B cell (primary cell): ENCODE data around the gene EIF3A. TPM values are rescaled to one million over a fixed set of nuclear protein-coding genes. Genes with fewer than 3 reads are reported as not detected.

ENCODE experiments used
- ATAC-seq: fragments of 200-7000 bp; cut with Tn5 transposase; one replicate; pipeline ENCODE4 v1.10.0; 2021; ENCODE audit warnings: low read depth, mild to moderate bottlenecking, moderate number of reproducible peaks, moderate library complexity
- CTCF ChIA-PET: fragments of 350-600 bp; sonication (Branson Sonifier 250); formaldehyde crosslinking; loops from one replicate; lab custom pipeline; 2021; ENCODE audit warnings: antibody characterized with exemption, inconsistent platforms; lab: Charles Lee
- POLR2A ChIA-PET: fragments of 350-600 bp; sonication (Branson Sonifier 250); formaldehyde crosslinking; loops from one replicate; lab custom pipeline; 2021; ENCODE audit warnings: antibody characterized with exemption; lab: Charles Lee
- DNase-seq: peaks from one replicate; pipeline ENCODE4 v3.0.0; 2013
- H2AFZ ChIP-seq: 2 replicates; pipeline ENCODE4 v1.6.1; 2012; ENCODE audit warnings: mild to moderate bottlenecking, low read depth, low read length; ENCODE audit not compliant: insufficient read depth, poor library complexity, severe bottlenecking
- H3K27ac ChIP-seq, 2 donors: 1 replicate in 1 of 2; 2 replicates in 1 of 2; pipeline ENCODE4 v1.5.1; 2012 to 2013; ENCODE audit warnings: low read length in 2 of 2, mild to moderate bottlenecking in 2 of 2, moderate library complexity in 1 of 2
- H3K27me3 ChIP-seq, 4 experiments: fragments of 200-600 bp in 1 of 4; sonication (generic) in 1 of 4; replicated peaks in 1 of 4; 1 replicate in 2 of 4; 2 replicates in 2 of 4; pipeline versions ENCODE4 v1.6.1 to v1.7.0; 2013 to 2016; ENCODE audit warnings: low read length in 3 of 4, mild to moderate bottlenecking in 2 of 4, mixed read lengths in 1 of 4, moderate library complexity in 1 of 4; ENCODE audit not compliant: insufficient read depth in 4 of 4, control insufficient read depth in 3 of 4; ENCODE audit errors: control extremely low read depth in 1 of 4
- H3K36me3 ChIP-seq, 2 experiments: replicated peaks in 1 of 2; 1 replicate in 1 of 2; 2 replicates in 1 of 2; pipeline versions ENCODE4 v1.6.1 to v1.7.1; 2013; ENCODE audit warnings: low read length in 1 of 2; ENCODE audit not compliant: insufficient read depth in 2 of 2, control insufficient read depth in 1 of 2; ENCODE audit errors: control extremely low read depth in 1 of 2, extremely low read depth in 1 of 2
- H3K4me1 ChIP-seq, 2 donors: fragments of 200-600 bp in 1 of 2; sonication (generic) in 1 of 2; 1 replicate in 1 of 2; 2 replicates in 1 of 2; pipeline versions ENCODE4 v1.5.1 to v1.6.1; 2013 to 2017; ENCODE audit warnings: low read length in 2 of 2; ENCODE audit not compliant: control insufficient read depth in 2 of 2, insufficient read depth in 2 of 2
- H3K4me2 ChIP-seq: replicated peaks from 2 replicates; pipeline ENCODE3; 2012; ENCODE audit warnings: mild to moderate bottlenecking, low read depth, low read length; ENCODE audit not compliant: poor library complexity, severe bottlenecking
- H3K4me3 ChIP-seq, 5 experiments: fragments of 200-600 bp in 1 of 5; sonication (generic) in 1 of 5; 1 replicate in 3 of 5; 2 replicates in 2 of 5; pipeline versions ENCODE4 v1.5.1 to v1.7.0; 2011 to 2016; ENCODE audit warnings: low read length in 4 of 5, mild to moderate bottlenecking in 4 of 5, low read depth in 2 of 5, control low read depth in 1 of 5, moderate library complexity in 1 of 5; ENCODE audit not compliant: insufficient read depth in 1 of 5; ENCODE audit errors: control extremely low read depth in 1 of 5, extremely low read depth in 1 of 5
- H3K79me2 ChIP-seq: fragments of 200-600 bp; sonication (generic); one replicate; pipeline ENCODE4 v1.6.0; 2016; ENCODE audit warnings: low read length; ENCODE audit not compliant: control insufficient read depth, insufficient read depth
- H3K9ac ChIP-seq: fragments of 200-600 bp; sonication (generic); 2 replicates; pipeline ENCODE4 v1.6.1; 2017; ENCODE audit warnings: mild to moderate bottlenecking, low read length, moderate library complexity
- H3K9me3 ChIP-seq, 3 donors: one replicate each; pipeline versions ENCODE4 v1.6.1 to v1.7.1; 2013; ENCODE audit warnings: low read length in 2 of 3; ENCODE audit not compliant: control insufficient read depth in 2 of 3, insufficient read depth in 1 of 3; ENCODE audit errors: control extremely low read depth in 1 of 3
- H4K20me1 ChIP-seq: 2 replicates; pipeline ENCODE4 v1.6.0; 2012; ENCODE audit warnings: mild to moderate bottlenecking, low read length; ENCODE audit not compliant: insufficient read depth, control insufficient read depth, poor library complexity, severe bottlenecking
- H3K27ac Mint-ChIP-seq: one replicate; pipeline ENCODE4 v1.8.0; 2021; ENCODE audit warnings: mixed read lengths
- H3K27me3 Mint-ChIP-seq: one replicate; pipeline ENCODE4 v1.8.0; 2021; ENCODE audit warnings: mixed read lengths
- H3K4me1 Mint-ChIP-seq: one replicate; pipeline ENCODE4 v1.8.0; 2021; ENCODE audit warnings: mixed read lengths
- H3K4me3 Mint-ChIP-seq: one replicate; pipeline ENCODE4 v1.8.0; 2021; ENCODE audit warnings: mixed read lengths
- H3K9me3 Mint-ChIP-seq: one replicate; pipeline ENCODE4 v1.8.0; 2022; ENCODE audit warnings: mixed read lengths; ENCODE audit not compliant: insufficient read depth
- CTCF ChIP-seq: fragments of 200-600 bp; IDR thresholded peaks from one replicate; pipeline ENCODE4 v1.8.0; 2022; ENCODE audit warnings: antibody characterized with exemption, mild to moderate bottlenecking
- EZH2 ChIP-seq: IDR thresholded peaks from 2 replicates; pipeline ENCODE4 v1.6.1; 2012; ENCODE audit warnings: borderline replicate concordance, low read depth, mild to moderate bottlenecking, moderate library complexity, low read length; ENCODE audit not compliant: insufficient read depth, poor library complexity, severe bottlenecking
- WGBS: methylation state at CpG from one replicate; pipeline ENCODE4 v1.1.5; 2013; ENCODE audit warnings: missing lambda C conversion rate; ENCODE audit not compliant: insufficient coverage; 5-methylcytosine and 5-hydroxymethylcytosine counted together
- intact Hi-C: fragments of 100-400 bp; cut with micrococcal nuclease; formaldehyde crosslinking; loops from one replicate; pipeline ENCODE4 v1.10.0; 2022
- polyA plus RNA-seq: library from polyadenylated mRNA; depleted of rRNA; stranded (reverse); fragments of >200 nt; gene quantifications from 2 replicates; pipeline ENCODE4 v1.2.3, GENCODE V29; 2012
- total RNA-seq, 2 donors: library from RNA; stranded (reverse); fragments of 120-200 nt in 1 of 2; gene quantifications; 1 replicate in 1 of 2; 2 replicates in 1 of 2; pipeline versions ENCODE4 v1.2.3 to v1.2.4, GENCODE V29; 2013 to 2022

Gene EIF3A
- total and polyA plus RNA-seq, 2 donors (not counting 1 experiment from before 2014, with no cell fraction given), result 8.8 to 94.5 TPM

GRCh38 chr10:119025336-119025735 is 55.3 kb downstream of the EIF3A start:
- no peak overlapping the region for H3K4me3 ChIP-seq
- Mint-ChIP-seq H3K9me3 (no peaks in the 10 kb centered on the region), H3K27me3 (peaks cover 37% of the 10 kb centered on the region), H3K27ac (no peak overlapping the region), H3K4me3 (no peak overlapping the region), H3K4me1 (peaks cover 5% of the 10 kb centered on the region)
- intact Hi-C loops, result no loop called here
- H3K27ac ChIP-seq, result no peak overlapping the region
- no peaks in the 10 kb centered on the region for H4K20me1 ChIP-seq
- H3K4me2 ChIP-seq, result no peak overlapping the region
- peaks cover 0 to 36% (median 9%) of the 10 kb centered on the region in 4 experiments for H3K27me3 ChIP-seq
- ChIA-PET CTCF (no interaction called here), POLR2A (no interaction called here)
- TF ChIP-seq EZH2, result no peak
- no peaks in the 10 kb centered on the region for H3K36me3 ChIP-seq
- ATAC-seq (no peak), DNase-seq (no peak)
- H3K9me3 ChIP-seq, result peaks cover 0 to 3% (median 0%) of the 10 kb centered on the region in 3 donors
- H3K79me2 ChIP-seq, result no peaks in the 10 kb centered on the region
- H3K9ac ChIP-seq, result no peak overlapping the region
- peaks cover 7% of the 10 kb centered on the region in 2 donors for H3K4me1 ChIP-seq
- WGBS, result 70% methylated on average over 7 of the region's 7 CpGs
- H2AFZ ChIP-seq, result no peak overlapping the region

DNA sequence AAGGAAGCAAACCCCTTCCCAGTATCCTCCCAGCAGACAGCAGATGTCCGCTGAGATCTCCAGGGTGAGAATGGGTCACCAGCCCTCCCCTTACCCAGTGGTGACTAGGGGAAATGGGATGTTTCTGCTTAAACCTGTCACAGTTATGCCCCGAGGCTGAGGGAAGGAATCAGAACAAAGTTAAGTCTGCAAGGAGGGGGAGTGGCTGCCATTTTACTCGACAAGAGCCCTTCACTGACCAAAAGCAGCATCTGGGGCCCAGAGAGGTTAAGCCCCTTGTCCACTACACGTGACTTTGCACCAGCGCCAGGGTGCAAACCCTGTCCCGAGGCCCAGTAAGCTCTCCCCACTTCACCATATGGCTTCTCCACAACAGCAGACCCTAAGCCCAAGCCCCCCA is 55.7 kb downstream of the EIF3A start:
- WGBS, result 60% methylated on average over 5 of the region's 6 CpGs
- intact Hi-C loops, result no loop called here
- no peak overlapping the region for H3K4me3 ChIP-seq
- Mint-ChIP-seq H3K27ac (no peak overlapping the region), H3K9me3 (no peaks in the 10 kb centered on the region), H3K27me3 (peaks cover 40% of the 10 kb centered on the region), H3K4me3 (no peak overlapping the region), H3K4me1 (peaks cover 5% of the 10 kb centered on the region)
- ATAC-seq (no peak), DNase-seq (no peak)
- no peak overlapping the region for H2AFZ ChIP-seq
- H3K9ac ChIP-seq, result no peak overlapping the region
- H4K20me1 ChIP-seq, result no peaks in the 10 kb centered on the region
- ChIA-PET CTCF (no interaction called here), POLR2A (no interaction called here)
- no peak overlapping the region for H3K4me2 ChIP-seq
- H3K27me3 ChIP-seq, result peaks cover 0 to 36% (median 9%) of the 10 kb centered on the region in 4 experiments
- H3K4me1 ChIP-seq, result peaks cover 7% of the 10 kb centered on the region in 2 donors
- TF ChIP-seq CTCF, result no peak
- peaks cover 0 to 3% (median 0%) of the 10 kb centered on the region in 3 donors for H3K9me3 ChIP-seq
- H3K36me3 ChIP-seq, result no peaks in the 10 kb centered on the region
- no peaks in the 10 kb centered on the region for H3K79me2 ChIP-seq
- no peak overlapping the region for H3K27ac ChIP-seq
